ENCODE results near the gene HSPA6.
"Not testable (repeated sequence)": the region's sequence is repeated elsewhere in the genome, so short reads cannot be mapped to it uniquely, and the experiment has no call there.

Gene HSPA6

DNA sequence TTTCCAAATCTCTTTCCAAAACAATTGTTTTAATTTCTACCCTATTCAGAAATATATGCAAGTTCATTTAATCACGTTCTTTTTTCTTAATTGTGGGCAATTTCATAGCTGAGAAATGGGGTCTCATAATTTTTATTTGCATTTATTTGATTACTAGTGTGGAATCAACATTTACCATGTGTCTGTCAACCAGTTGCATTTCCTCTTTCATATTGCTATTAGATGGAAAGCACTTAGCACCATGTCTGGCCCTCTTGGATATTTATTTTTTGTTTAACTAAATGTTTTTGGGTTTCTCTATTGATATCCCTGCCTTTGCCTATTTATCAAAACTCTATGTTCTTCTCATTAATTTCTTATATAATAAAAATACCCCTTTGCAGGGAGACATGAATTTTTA lies 39.2 kb downstream of the HSPA6 start:
- DNase-seq = not testable (repeated sequence)

- not testable (repeated sequence) for DNase-seq
Observed at GRCh38 chr1:161566602-161566960, 42.2 kb downstream of the HSPA6 start.

GRCh38 chr1:161571703-161572102 lies 47.4 kb downstream of the HSPA6 start:
- not testable (repeated sequence) for DNase-seq
